AG08395 (cell line): ENCODE measurements around the gene VSTM2B.
"Not testable (repeated sequence)": the region's sequence is repeated elsewhere in the genome, so short reads cannot be mapped to it uniquely, and the experiment has no call there.

Experiments used
- DNase-seq: peaks from one replicate; pipeline ENCODE4 v3.0.0; 2012; ENCODE audit warnings: mixed read lengths, low spot score

The VSTM2B gene

DNA sequence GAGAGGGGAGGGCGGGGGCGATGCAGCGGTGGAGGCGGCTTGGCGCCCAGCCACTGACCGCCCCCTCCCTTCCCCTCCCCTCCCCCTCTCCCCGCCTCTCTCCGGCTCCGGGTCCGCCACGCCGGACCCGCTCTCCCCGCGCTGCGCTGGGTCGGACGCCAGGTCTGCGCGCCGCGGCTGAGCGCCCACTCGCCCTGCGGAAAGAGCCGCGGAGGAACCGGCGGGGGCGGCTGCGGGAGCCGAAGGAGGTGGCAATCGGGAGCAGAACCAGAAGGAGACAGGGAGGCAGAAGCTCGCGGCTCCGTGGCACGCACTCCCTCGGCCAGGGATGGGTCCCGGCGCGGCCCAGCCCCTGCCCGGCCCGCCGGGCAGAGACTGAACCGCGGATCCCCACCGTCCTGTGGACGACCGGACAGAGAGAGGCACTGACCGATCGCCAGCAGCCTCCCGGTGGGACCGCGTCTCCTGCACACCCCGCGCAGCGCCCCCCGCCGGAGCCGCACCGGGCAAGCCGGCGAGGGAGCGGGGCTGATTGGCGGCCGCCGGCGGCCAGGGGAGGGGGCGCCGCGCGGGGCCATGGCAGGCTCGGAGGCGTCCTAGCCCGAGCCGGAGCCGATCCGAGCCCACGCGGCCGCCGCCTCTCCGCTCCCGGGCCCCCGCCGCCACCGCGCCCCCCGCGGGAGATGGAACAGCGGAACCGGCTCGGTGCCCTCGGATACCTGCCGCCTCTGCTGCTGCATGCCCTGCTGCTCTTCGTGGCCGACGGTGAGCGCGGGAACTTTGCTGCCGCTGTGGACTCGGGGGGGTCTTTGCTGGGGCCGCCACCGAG, at the start of gene VSTM2B:
Gene VSTM2B, plus strand, starts transcription at position 94 of the 829 bp plus-strand sequence. Its CDS starts 590 bp downstream, at position 684.
- no peak for DNase-seq

DNA sequence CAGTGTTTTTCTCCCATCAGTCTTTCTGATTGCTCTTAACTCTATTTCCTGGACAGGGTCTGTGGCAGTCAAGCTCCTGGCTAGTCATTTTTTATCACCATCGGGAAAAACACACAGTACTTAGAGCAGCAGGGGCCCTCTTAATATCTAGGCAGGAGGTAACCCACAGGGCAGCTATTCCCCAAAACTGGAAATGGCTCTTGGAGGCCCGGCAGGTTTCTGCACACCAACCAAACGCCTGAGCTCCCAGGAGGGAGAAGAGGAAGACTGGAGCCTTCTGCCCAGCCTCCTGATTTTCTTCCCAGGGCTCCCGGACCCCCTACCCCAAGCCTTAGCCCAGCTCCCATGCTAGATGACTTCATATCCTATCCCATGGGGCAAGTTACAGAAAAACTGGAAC, 49.3 kb upstream of the VSTM2B start:
- no peak for DNase-seq

DNA sequence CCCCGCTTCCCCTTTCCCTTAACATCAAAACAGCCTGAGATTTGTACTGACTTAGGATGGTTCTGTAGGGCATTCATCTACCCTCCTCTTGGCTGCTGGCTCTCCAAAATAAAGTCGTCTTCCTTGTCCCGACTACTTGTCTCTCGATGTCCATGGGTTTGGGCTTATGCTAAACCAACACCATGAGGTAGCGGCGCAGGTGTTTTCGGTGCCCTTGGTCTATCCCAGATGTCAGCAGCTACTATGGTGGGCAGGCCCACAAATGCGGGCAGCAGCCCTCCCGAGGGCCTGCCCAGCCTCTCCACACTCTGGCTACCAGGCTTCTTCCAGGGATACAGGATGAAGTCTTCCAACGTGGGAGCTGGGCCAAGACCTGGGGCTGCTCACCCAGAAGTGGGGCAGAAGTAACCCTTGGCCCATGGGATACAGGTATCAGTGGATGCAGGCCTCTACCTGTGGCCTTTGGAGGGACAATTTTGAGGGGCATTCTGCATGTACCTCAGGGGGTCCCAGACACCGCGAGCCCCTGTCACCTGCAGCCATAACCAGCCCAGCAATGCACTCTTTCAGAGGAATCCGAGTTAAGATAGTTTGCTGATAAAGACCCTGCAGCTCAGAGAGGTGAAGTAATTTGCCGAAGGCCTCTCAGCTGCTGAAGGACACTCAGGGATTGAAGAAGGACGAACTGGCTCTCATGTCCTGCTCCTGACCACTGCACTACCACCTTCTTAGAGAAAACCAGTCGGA, 47.8 kb upstream of the VSTM2B start:
- DNase-seq: no peak

DNA sequence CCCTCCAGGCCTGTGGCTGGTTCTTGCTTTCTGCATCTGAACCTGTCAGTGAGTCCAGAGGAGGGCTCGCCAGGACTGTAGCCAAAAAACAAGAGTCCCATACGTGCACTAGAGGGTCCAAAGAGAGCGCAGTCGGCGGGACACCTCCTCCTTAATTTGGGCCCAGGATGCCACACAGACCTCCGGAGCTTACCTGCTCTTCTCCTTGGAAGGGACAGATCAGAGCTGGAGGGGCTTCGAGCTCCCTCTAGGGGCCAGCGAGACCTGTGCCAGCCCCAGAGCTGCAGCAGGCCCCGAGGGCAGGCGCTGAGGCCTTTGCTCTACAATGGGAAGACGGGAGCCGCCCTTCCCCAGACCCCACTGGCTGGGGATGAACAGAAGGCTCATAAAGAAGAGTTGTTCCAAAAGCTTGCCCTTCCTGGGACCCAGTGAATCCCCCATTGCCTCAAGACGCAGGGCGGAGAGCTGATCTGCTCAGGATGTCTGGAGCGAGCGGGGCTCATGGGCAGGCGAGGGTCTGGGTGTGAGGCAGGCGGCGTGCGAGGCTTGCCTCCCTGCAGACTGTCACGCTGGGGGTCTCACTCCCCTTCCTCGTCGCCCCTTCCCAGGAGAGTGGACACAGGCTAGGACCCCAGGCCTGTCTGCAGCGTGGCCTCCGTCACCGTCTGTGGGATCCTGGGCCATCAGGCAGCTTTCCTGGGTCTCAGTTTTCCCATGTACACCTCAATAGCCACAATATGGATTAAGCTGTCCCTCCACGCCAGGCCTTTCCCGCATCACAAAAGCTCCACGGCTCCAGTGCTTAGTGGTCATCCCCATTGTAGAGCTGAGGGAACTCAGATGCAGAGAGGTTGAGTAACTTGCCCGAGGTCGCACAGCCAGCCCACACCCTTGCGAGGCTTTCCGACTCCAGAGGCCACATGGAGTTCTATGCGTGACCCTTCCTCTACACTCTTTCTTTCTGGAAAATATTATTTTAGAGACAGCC, 46.9 kb upstream of the VSTM2B start:
- no peak for DNase-seq

DNA sequence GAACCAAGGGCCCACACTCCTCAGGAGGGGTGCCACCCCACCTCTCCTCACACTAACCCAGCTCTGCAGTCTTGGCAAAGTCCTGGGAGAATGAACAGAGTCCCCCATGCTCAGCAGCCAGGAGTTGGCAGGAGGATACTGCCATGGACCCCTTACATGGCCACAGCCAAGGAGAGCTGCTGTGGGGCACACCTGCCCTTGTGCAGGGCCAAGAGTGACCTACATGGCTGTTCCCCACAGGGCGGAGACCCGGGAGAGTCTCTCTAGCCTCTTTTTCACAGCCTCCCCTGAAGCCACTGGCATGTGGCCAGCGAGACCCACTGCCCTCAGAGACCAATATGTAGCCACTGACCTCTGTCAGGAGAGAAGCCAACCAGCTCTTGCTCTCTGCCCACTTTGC, 45.9 kb upstream of the VSTM2B start:
- DNase-seq: no peak

DNA sequence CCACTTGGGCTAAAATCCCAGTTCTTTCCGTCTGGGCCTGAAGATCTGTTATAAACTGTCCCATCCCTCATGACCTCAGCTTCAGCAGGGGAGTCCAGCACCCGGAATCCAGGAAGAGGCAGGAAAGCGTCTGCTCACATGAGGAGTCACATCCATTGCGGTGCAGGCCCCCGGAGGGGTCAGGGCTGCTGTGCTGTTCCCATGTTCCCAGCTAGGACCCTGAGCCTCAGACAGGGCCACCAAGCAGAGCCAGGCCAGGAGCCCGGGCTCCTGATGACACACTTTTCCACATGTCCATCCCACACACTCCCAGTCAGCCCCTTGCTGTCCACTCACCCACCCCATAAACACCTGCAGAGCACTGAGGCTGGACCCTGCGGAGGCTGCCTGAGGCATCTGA, 45.3 kb upstream of the VSTM2B start:
- no peak for DNase-seq

DNA sequence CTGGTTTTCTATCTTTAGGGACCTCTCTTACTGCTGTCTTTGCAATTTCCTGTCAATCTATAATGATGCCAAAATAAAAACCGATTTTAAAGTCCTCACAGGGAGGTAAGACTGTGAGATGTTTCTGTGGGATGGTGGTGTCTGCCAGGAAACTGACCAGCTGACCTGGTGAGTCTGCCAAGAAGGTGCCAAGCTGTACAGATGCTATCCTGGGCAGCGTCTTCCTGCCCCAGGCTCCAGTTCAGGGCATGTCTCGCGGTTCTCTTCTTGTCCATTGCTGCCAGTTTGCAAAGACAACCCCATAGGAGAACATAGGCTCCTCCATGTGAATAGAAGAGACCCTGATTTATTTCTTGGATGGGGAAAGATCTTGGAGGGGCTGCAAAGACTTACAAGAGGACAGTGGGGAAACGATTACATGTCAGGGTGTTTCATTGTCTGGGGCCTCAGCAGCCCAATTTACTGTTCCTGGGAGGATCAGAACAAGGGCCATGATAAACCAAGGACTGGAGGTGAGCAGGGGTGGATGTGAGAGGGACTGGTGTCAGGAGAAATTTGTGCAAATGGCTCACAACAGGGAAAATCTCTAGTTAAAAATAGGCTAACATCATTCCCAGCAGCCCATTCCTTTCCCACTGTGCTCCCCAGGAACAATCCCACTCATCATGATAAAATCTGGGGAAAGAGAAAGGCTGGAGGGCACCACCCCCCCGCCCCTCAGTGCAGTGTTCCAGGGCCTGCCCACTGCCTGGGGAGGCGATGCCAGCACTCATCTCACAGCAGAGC, 42.7 kb upstream of the VSTM2B start:
- no peak for DNase-seq

DNA sequence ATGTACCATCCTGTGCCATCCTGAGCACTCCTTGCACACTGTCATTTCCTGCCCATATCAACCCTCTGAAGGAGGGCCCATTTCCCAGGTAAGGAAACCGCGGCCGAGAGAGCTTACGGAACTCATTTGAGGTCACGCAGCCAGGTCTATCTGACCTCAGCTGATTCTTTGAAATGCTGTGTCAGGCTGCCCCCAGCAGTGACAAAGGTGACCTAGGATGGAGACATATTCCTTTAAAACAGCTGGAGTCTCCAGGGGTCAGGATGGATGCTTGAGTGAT, 42.2 kb upstream of the VSTM2B start:
- DNase-seq: no peak

DNA sequence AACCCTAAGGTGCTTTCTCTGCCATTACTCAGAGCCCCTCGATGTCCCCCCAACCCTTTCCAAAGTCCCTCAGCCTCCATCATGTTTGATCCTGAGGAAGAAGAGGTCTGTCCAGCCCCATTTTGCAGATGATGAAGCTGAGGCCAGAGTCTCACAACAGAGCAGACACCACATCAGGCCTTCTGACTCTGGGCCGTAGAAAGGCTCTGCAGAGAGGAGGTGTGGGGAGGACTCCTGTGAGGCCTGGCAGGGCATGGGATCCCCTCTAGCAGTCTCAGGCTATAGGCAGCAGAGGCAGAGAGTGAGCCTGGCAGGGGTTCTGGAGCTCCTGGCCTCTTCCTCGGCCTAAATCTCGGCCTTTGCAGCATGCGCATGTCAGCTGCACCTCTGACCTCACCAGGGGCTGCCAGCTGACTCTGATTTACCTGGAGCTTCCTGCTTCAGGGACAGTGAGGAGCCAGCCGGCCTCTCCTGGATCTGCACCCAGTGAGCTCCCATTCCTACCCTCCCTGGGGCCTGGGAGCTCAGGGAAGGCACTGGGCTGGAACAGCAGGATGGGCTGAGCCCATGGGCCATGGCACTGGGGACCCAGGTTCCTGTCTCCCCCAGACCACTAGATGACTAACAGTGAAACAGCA, 41.7 kb upstream of the VSTM2B start:
- DNase-seq: no peak

DNA sequence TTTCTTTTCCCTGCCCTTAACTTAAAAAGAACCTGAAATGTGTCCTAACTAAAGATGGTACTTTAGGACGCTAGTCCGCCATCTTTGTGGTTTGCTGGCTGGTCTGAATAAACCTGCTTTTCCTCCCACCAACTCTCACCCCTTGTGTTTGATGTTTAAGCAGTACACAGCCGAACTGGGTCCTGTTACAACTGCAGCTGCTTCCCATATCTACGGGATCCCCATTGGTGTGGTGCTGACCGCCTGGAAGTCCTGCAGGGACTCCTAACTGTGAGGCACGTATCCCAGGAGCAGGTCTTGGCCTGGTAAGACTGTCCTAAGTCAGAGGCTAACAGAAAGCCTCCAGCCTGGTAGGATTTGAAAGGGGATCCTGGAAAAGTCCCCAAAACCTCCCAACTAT, 40.9 kb upstream of the VSTM2B start:
- no peak for DNase-seq

DNA sequence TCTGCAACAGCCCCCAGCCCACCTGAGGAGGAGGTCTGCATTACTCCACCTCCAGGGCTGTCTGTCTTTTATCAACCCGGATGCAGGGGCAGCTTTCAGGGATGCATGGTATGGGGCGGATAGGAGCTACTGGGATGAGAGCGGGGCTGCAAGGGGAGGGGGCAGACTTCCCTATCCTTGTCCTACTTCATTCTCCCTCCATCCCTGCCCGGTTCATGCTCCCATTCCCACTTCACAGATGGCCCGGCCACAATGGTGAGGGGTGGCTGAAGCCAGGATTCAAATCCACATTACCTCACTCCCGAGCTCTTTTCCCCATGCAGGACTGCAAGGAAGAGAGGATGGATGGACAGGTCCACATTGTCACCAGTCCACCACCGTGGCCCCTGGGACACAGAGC, 40.5 kb upstream of the VSTM2B start:
- no peak for DNase-seq

DNA sequence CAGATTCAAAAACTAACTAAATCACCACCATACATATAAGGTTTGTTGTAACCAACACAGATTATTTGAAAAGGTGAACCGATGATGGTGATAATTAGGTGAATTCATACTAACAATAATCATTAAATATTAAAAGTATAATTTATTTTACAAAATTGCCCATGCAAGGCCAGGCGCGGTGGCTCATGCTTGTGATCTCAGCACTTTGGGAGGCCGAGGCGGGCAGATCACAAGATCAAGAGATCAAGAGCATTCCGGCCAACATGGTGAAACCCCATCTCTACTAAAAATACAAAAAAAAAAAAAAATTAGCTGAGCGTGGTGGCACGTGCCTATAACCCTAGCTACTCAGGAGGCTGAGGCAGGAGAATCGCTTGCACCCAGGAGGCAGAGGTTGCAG, 38.8 kb upstream of the VSTM2B start:
- DNase-seq: not testable (repeated sequence)

DNA sequence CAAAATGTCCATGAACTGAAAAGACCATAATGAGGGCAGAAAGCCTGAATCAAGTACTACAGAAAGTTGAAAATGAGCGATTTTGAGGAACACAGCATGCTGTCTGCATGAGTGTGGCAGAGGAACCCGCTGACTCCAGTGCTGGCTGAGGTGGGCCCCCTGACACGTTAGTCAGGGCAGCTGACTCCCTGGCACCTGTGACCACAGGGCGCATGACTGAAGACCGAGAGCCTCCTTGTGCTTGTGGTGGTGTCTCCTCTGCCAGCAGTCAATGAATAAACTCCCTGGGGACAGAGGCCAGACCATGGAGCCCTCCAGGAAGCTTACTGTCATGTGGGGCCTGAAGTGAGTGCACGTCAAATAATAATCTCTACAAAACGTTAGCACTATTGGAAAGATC, 38.4 kb upstream of the VSTM2B start:
- no peak for DNase-seq

DNA sequence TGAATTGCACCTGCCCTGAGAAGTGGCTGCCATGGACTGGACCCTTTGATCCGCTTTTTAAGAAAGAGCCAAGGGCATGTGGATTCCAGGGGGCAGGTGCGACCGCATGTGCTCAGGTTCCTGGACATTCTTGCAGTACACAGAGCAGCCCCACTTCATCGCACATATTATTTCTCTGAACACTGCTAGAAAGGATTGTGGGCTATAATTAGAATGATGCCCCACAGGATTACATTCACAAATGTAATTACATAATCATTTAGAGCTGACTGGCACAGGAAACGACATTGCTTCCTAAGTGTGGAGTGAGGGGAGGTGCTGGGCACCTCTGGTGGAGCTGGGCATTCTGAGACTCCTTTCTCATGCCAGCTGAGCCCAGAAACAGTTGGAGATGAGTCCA, 37.5 kb upstream of the VSTM2B start:
- DNase-seq: no peak

DNA sequence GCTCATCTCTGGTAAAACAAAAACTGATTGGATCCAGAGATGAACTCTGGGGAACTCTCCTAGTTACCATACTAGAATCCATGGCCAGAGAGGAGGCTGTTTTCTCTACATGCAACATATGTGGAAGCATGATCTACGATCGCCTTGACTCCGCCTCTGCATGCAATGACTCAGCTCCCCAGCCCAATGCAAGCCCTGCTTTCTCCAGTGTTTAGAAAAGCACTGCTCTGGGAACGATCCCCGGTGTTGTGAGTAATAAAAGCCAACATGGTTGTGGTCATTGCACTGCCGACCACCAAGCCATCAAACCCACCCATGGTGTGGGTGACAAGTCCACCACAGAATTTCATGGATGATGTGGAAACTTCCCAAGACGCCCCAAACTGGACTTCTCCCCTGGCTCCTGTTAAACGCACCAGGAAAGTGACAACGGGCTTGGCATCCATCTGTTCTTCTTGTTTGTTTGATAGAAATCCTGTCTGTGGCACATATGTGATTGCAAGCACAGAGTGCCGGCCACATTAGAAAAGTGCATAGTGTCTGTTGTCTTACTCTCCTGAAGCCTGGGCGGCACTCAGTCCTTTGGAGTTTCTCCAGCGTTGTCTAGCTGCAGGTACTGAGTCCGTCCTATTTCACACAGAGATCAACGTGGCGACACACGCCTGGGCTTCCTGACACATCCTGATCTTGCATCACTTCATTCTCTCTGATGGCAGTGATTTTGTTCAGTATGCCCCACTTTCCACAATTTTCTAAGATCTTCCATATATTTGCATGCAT, 36.4 kb upstream of the VSTM2B start:
- DNase-seq: no peak

DNA sequence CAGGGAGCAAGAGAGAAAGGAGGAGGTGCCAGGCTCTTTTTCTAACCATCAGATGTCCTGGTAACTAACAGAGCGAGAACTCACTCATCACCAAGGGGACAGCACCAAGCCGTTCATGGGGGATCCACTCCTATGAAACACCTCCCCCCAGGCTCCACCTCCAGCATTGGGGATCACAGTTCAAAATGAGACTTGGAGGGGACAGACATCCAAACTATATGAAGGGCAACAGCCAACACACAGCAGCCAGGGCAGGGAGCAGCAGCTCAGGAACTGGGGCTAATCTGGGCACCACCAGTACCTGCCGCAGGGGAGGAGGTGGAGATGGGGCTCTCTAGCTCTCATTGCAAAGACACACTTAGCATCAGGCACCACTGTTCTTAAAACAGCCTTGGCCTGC, 34.3 kb upstream of the VSTM2B start:
- DNase-seq: no peak

DNA sequence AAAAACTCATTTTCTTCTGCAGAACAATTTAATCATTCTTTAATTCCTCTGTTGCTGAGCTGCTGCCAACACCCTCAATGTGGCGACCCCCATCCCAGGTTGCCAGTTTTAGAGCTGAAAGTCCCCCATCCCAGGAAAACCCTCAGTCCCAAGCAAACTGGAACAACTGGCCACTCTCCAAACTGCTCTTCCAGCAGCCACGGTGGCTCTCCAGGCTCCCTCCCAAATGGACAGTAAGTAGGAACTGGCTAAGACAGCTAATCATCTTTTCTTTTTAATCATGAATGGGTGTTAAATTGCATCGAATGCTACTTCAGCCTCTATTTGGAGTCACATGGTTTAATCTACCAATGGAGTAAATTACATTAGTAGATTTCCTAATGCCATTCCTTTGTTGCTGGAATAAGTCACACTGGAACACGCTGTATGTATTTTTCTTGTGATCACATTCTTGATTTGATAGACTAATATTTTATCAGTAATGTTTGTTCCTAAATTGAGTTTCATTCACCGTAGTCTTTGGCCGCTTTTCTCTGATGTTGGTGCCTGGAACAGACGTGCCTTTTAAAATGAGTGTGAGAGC, 33.7 kb upstream of the VSTM2B start:
- DNase-seq: no peak

DNA sequence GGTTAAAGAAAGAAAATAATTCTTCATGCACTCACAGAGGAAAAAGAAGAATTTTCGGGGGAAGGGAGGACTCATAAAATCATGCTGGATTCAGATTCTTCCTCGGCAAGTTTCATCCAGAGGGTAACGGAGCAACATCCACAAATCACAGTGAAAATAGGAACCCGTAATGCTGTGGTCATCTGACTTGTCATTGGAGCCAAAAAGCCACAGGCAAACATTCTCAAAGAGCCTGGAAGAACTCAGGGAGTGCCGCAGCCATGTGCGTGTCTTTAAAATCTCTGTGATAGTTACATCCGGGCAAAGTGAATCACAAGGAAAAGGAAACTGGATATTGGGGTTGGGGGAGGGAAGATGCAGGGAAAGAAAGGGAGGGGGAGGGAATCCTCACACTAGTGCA, 33.0 kb upstream of the VSTM2B start:
- DNase-seq: no peak

DNA sequence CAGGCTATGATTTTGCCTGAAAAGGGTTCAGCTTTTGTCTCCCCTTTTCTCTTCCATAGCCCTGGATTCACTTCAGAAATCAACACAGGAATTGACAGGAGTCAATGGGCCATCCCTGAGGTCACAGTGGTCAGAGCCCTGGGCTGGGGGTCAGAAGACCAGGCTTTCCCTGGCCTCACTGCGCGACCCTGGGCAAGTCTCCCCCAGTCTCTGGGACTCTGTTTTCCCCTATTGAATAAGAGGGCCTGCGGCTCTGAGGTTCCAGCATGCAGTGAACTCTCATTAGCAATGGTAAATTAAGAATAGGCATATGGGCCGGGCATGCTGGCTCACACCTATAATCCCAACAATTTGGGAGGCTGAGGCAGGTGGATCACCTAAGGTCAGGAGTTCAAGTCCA, 30.7 kb upstream of the VSTM2B start:
- no peak for DNase-seq

DNA sequence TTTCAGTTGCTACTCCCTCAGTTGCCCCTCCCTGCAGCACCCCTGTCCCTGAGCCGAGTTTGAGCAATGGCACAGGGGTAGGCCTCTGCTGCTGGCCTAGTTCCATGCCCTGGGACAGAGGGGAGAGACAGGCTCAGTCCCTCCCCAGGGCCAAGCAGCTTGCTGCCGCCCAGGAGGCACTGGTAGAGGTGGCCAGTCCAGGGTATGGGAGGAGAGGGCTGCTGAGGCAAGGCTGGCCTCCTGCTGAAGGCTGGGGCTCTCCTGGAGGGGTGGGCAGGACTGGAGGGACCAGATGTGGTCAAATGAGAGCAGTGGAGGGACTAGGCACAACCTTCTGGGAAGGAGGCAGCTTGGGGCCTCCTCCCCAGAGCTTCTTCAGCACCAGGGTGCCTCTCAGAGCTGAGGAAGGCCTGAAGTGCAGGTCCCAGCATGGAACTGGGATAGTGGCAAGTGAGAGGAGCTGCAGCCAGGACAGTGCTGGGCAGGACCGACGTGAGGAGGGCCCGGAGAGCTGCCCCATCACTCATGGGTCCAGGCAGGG, 29.8 kb upstream of the VSTM2B start:
- DNase-seq: no peak
